ENCODE measurements around the gene FUT9. TPM values are rescaled to one million over a fixed set of nuclear protein-coding genes. Genes with fewer than 3 reads are reported as not detected.
A peak's percentile ranks its signal among the peaks of the same experiment; 100 is the strongest.

The FUT9 gene
- total RNA-seq, 1 donor from 2014 or later, result 6.3 TPM

DNA sequence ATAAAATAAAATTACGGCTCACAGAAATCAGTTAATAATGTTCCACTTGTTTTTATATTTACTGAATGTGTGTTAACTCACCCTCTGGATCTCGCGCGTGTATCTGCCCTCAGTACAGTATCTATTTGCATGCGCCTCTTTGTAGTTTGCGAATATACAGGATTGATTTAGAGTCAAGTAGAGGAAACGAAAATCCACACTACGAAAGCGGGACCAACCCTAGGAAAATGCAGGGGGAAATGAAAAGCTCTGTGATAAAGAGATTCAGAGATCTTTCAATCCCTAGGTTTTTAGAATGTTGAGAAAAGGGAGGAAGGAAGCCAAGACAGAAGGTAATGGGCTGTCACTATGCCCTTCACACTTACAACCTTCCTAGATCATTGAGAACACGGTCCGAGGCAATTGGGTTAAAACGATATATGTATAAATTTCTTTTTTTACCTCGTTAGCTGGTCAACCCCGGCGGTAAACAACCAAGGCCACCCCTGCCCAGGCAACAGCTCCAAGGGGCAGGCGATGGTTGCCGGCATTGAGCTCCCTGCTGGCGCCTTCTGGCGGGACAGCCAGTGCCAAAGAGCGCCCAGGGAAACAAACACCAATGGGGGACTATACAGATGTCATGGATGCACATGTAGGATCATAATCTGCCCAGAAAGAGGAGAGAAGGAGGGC lies 792 bp upstream of the FUT9 start:
- H3K4me1 ChIP-seq, result peaks cover 18% of the 10 kb centered on the region
- H3K36me3 ChIP-seq, result no peaks in the 10 kb centered on the region
- H3K9me3 ChIP-seq (ENCODE audit: low read depth), result no peaks in the 10 kb centered on the region
- Mint-ChIP-seq H3K27ac (peak overlapping the region; percentile 76), H3K4me3 (peak overlapping the region; percentile 88), H3K9me3 (no peaks in the 10 kb centered on the region), H3K36me3 (no peaks in the 10 kb centered on the region), H3K27me3 (ENCODE audit: insufficient read depth, low read depth) (no peaks in the 10 kb centered on the region), H3K4me1 (peaks cover 24% of the 10 kb centered on the region)
- H3K9ac ChIP-seq, result peak overlapping the region; percentile 0
- peak overlapping the region; percentile 50 for H3K27ac ChIP-seq
- H3F3A ChIP-seq (ENCODE audit: low read depth), result peaks cover 27% of the 10 kb centered on the region
- peak overlapping the region; percentile 96 for H3K4me2 ChIP-seq
- TF ChIP-seq CTCF (IDR thresholded peaks at IDR 0.05) (peak; percentile 31), EZH2phosphoT487 (IDR thresholded peaks at IDR 0.05) (no peak)
- H3K79me2 ChIP-seq (ENCODE audit: low read depth), result peaks cover 35% of the 10 kb centered on the region
- no peaks in the 10 kb centered on the region for H4K20me1 ChIP-seq (ENCODE audit: low read depth)
- peak overlapping the region; percentile 59 for H3K4me3 ChIP-seq
- H3K27me3 ChIP-seq, result peaks cover 10% of the 10 kb centered on the region
- no peak for DNase-seq (ENCODE audit: low spot score)
- peak overlapping the region; percentile 98 for H2AFZ ChIP-seq (replicated peaks)

GRCh38 chr6:96016334-96017069 lies 728 bp downstream of the FUT9 start:
- DNase-seq (ENCODE audit: low spot score), result peak; percentile 40
- Histone ChIP-seq H3K79me2 (ENCODE audit: low read depth) (peaks cover 36% of the 10 kb centered on the region), H2AFZ (replicated peaks) (peak overlapping the region; percentile 98), H3F3A (ENCODE audit: low read depth) (peaks cover 27% of the 10 kb centered on the region), H3K9me3 (ENCODE audit: low read depth) (no peaks in the 10 kb centered on the region), H3K27ac (peak overlapping the region; percentile 50), H3K4me3 (peak overlapping the region; percentile 59), H3K27me3 (peaks cover 10% of the 10 kb centered on the region), H3K4me2 (peak overlapping the region; percentile 96), H3K4me1 (peaks cover 18% of the 10 kb centered on the region), H3K9ac (peak overlapping the region; percentile 30), H4K20me1 (ENCODE audit: low read depth) (no peaks in the 10 kb centered on the region), H3K36me3 (no peaks in the 10 kb centered on the region)
- Mint-ChIP-seq H3K27me3 (ENCODE audit: insufficient read depth, low read depth) (no peaks in the 10 kb centered on the region), H3K36me3 (no peaks in the 10 kb centered on the region), H3K9me3 (no peaks in the 10 kb centered on the region), H3K4me3 (peak overlapping the region; percentile 88), H3K4me1 (peaks cover 24% of the 10 kb centered on the region), H3K27ac (peak overlapping the region; percentile 1)
- TF ChIP-seq EZH2 (IDR thresholded peaks at IDR 0.05), result no peak
- TF ChIP-seq CTCF (IDR thresholded peaks at IDR 0.05), result peak; percentile 5

DNA sequence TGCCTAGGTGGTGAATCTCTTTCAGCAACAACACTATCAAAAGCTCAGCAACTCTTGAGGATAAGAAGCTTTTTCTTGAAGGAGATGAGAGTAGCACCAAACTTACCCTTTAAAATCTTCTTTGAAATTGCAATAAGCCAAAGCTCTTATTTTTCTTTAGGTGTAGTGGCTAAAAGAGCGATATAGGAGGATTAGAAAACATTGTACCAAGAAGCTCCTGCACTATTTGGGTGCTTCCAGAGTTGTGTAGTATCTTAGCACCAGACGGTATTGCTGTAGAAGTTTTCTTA lies 1.2 kb downstream of the FUT9 start:
- H3K36me3 Mint-ChIP-seq, result no peaks in the 10 kb centered on the region
- no peaks in the 10 kb centered on the region for H3K27me3 Mint-ChIP-seq (ENCODE audit: insufficient read depth, low read depth)
- H3K36me3 ChIP-seq, result no peaks in the 10 kb centered on the region
- H3K9me3 ChIP-seq (ENCODE audit: low read depth), result no peaks in the 10 kb centered on the region
- peaks cover 24% of the 10 kb centered on the region for H3K4me1 Mint-ChIP-seq
- peak overlapping the region; percentile 96 for H3K4me2 ChIP-seq
- H3K4me3 Mint-ChIP-seq, result peak overlapping the region; percentile 88
- H3K4me1 ChIP-seq, result peaks cover 18% of the 10 kb centered on the region
- TF ChIP-seq CTCF (IDR thresholded peaks at IDR 0.05) (no peak), EZH2phosphoT487 (IDR thresholded peaks at IDR 0.05) (no peak), EZH2 (IDR thresholded peaks at IDR 0.05) (no peak)
- H3K4me3 ChIP-seq, result peak overlapping the region; percentile 59
- peaks cover 36% of the 10 kb centered on the region for H3K79me2 ChIP-seq (ENCODE audit: low read depth)
- H4K20me1 ChIP-seq (ENCODE audit: low read depth), result no peaks in the 10 kb centered on the region
- no peak overlapping the region for H3K9ac ChIP-seq
- H3K27me3 ChIP-seq, result peaks cover 10% of the 10 kb centered on the region
- no peaks in the 10 kb centered on the region for H3K9me3 Mint-ChIP-seq
- H2AFZ ChIP-seq (replicated peaks), result peak overlapping the region; percentile 98
- no peak for DNase-seq (ENCODE audit: low spot score)
- peaks cover 27% of the 10 kb centered on the region for H3F3A ChIP-seq (ENCODE audit: low read depth)
- no peak overlapping the region for H3K27ac Mint-ChIP-seq
- H3K27ac ChIP-seq, result no peak overlapping the region

Measured in neural progenitor cell (in vitro differentiated cells).